HS-5 (cell line): ENCODE measurements around the gene PCNX3.
"Not testable (repeated sequence)": the region's sequence is repeated elsewhere in the genome, so short reads cannot be mapped to it uniquely, and the experiment has no call there.

Experiments used
- DNase-seq: peaks from one replicate; pipeline ENCODE4 v3.0.0-alpha.2; 2012; ENCODE audit warnings: low read depth

The PCNX3 gene

GRCh38 chr11:65654375-65655349 is 39.1 kb downstream of the PCNX3 start:
- no peak for DNase-seq

- no peak for DNase-seq
Measured at GRCh38 chr11:65655570-65656332, 40.2 kb downstream of the PCNX3 start.

- DNase-seq, result no peak
Measured at GRCh38 chr11:65657426-65657825, 41.9 kb downstream of the PCNX3 start.

GRCh38 chr11:65658174-65659021 is 42.8 kb downstream of the PCNX3 start:
- no peak for DNase-seq

- no peak for DNase-seq
Measured at GRCh38 chr11:65660038-65660437, 44.5 kb downstream of the PCNX3 start.

GRCh38 chr11:65660908-65661307 is 45.3 kb downstream of the PCNX3 start:
- DNase-seq, result not testable (repeated sequence)

GRCh38 chr11:65661599-65662246 is 46.1 kb downstream of the PCNX3 start:
- DNase-seq, result no peak

- no peak for DNase-seq
Measured at GRCh38 chr11:65662247-65662798, 46.7 kb downstream of the PCNX3 start.

GRCh38 chr11:65662799-65663638 is 47.4 kb downstream of the PCNX3 start, which contains the start of gene RELA:
Gene RELA, minus strand, starts transcription at chr11:65662916. Its CDS starts 84 bp downstream, at chr11:65662832.
- DNase-seq, result peak; percentile 72

- no peak for DNase-seq
Measured at GRCh38 chr11:65663639-65664200, 48.1 kb downstream of the PCNX3 start.

- no peak for DNase-seq
Measured at GRCh38 chr11:65672180-65672860, 56.7 kb downstream of the PCNX3 start.

GRCh38 chr11:65672982-65673381 is 57.4 kb downstream of the PCNX3 start:
- DNase-seq, result no peak

GRCh38 chr11:65680192-65680743 is 64.7 kb downstream of the PCNX3 start:
- no peak for DNase-seq

- not testable (repeated sequence) for DNase-seq
Measured at GRCh38 chr11:65683480-65683879, 67.9 kb downstream of the PCNX3 start.

GRCh38 chr11:65685981-65686380 is 70.4 kb downstream of the PCNX3 start:
- DNase-seq, result no peak
